Stimulated activated CD8-positive, alpha-beta memory T cell treated with anti-CD3 and anti-CD28 coated beads, Interleukin-4, amount 100 ng/mL, for 1 hour (primary cell): ENCODE measurements around the gene RBAK.
A peak's percentile ranks its signal among the peaks of the same experiment; 100 is the strongest.
"Not testable (repeated sequence)": the region's sequence is repeated elsewhere in the genome, so short reads cannot be mapped to it uniquely, and the experiment has no call there.

Experiments used
- DNase-seq, 2 donors: peaks; one replicate each; pipeline ENCODE4 v3.0.0-alpha.2; 2020; ENCODE audit warnings: low read depth in 2 of 2, low spot score in 1 of 2

RBAK gene

GRCh38 chr7:5045558-5046396 lies at the start of gene RBAK:
TSS of gene RBAK (plus strand) at chr7:5045860. CDS start at chr7:5048077, 2,217 bp downstream.
- DNase-seq = peak; percentile 63 to 83

DNA sequence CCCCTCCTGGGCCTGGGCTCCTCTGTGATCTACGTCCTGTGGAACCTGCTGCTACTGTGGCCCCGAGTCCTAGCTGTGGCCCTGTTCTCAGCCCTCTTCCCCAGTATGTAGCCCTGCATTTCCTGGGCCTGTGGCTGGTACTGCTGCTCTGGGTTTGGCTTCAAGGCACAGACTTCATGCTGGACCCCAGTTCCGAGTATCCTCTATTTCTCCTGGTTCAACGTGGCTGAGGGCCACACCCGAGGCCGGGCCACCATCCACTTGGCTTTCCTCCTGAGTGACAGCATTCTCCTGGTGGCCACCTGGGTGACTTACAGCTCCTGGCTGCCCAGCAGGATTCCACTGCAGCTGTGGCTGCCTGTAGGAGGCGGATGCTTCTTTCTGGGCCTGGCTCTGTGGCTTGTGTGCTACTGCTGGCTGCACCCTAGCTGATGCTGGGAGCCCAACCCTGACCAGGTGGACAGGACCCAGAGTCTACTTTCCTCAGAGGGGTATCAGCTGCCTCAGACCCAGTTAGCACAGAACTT lies 48.9 kb upstream of the RBAK start:
- no peak for DNase-seq

- no peak for DNase-seq
Observed at GRCh38 chr7:4998244-4998643, 47.4 kb upstream of the RBAK start.

DNA sequence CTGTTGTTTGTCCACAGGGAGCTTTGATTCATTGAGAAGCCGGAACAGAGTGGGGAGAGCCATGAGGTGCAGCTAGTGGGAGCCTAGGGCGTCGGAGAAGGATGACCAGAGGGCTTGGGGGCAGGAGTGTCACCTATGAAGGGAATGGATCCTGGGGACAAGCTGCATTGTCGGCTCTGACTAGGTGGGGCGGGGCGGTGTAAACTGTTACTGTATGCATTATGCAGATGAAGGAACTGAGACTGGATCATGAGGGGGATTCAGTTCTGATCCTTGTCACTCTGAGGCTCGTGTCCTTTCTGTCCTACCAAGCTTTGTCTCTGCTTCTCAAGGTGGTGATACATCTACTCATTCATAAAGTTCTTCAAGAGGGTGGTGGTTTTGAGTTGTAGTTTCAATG lies 46.8 kb upstream of the RBAK start:
- DNase-seq = no peak

DNA sequence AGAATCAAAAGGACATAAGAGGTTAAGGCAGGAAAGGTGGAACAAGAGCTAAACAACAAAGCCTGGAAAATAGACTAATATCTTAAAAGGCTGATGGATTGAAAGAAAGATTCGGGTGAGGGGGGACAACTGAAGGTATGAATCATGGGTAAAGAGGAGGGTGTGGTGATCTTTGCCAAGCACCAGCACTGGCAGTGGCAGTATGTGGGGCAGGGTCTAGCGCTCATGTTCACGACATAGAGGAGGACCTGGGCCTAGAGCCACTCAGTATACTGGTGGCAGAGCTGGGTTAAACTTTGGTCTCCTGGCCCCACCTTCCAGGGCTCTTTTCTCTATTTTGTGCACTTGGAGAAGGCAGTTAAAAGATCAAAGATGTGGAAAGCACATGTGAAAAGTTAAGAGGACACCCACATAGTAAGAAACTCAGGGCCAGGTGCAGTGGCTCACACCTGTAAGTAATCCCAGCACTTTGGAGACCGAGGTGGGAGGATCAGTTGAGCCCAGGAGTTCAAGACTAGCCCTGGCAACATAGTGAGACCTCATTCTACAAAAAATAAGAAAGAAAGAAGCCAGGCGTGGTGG lies 46.2 kb upstream of the RBAK start:
- no peak for DNase-seq

- DNase-seq = no peak
Observed at GRCh38 chr7:5001003-5001402, 44.7 kb upstream of the RBAK start.

- DNase-seq = no peak
Observed at GRCh38 chr7:5001911-5002310, 43.7 kb upstream of the RBAK start.

GRCh38 chr7:5005066-5005465 lies 40.6 kb upstream of the RBAK start:
- DNase-seq = no peak

DNA sequence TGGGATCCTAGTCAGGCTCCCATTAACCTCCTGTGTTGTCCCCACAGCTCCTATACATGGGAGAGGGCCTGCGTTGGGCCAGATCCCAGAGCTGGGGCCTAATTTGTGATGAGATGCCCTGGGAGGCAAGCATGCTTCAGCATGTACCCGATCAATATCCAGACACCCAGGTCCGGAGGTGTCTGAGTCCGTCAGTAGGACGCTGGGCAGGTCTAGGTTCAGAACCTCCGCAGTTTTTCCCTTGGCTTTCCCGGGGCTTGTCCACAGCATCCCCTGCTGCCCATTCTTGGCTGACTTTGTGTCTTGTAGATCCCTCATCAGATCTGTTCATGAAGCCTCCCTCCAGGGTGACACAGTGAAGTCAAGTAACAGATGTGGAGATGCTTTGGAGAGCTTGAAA lies 32.7 kb upstream of the RBAK start:
- no peak for DNase-seq

GRCh38 chr7:5015936-5016335 lies 29.7 kb upstream of the RBAK start:
- not testable (repeated sequence) for DNase-seq

GRCh38 chr7:5017626-5018025 lies 28.0 kb upstream of the RBAK start:
- not testable (repeated sequence) for DNase-seq

DNA sequence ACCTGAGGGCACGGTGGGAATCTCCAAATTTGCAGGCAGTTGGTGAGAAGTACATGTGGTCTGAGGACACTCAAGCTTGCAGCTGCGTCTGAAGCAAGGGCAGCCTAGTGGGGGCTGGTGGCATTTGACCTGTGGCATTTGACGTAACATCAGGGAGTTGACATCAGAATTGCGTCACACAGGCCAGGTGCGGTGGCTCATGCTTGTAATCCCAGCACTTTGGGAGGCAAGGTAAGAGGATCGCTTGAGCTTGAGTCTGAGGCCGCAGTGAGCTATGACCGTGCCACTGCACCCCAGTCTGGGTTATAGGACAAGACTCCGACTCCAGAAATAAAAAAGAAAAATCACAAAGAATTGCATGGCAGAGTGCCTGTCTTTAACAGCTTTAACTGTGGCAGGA lies 25.6 kb upstream of the RBAK start:
- DNase-seq = no peak

GRCh38 chr7:5020976-5021550 lies 24.6 kb upstream of the RBAK start:
- not testable (repeated sequence) for DNase-seq

- not testable (repeated sequence) for DNase-seq
Observed at GRCh38 chr7:5023626-5024025, 22.0 kb upstream of the RBAK start.

DNA sequence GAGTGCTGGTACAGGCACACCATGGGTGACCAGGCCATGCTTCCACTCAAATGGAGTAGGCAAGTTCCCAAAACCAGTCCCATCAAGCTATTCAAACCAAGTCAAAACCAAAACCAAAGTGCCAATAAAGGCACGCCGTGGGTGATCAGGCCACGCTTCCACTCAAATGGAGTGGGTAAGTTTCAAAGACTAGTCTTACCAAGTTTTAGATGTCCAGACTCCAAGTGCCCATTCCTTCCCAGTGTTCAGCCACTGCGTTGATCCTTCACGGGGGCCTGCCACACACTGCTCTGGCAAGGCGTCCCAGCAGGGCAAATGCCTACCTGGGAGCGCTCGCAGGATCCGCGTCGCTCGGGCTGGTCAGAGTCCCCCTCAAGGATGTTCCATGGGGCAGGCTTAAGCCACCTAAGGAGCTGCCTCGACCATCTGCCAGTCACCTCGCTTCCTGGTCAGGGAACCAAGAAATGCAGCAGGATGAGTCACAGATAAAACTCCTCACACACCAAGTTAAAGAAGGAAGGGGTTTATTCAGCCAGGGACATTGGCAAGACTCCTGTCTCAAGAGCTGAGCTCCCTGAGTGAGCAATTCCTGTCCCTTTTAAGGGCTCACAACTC lies 17.8 kb upstream of the RBAK start:
- not testable (repeated sequence) for DNase-seq

GRCh38 chr7:5033186-5033585 lies 12.5 kb upstream of the RBAK start:
- DNase-seq = not testable (repeated sequence)

- no peak for DNase-seq
Observed at GRCh38 chr7:5035276-5035675, 10.4 kb upstream of the RBAK start.

GRCh38 chr7:5036446-5036845 lies 9.2 kb upstream of the RBAK start:
- no peak for DNase-seq

DNA sequence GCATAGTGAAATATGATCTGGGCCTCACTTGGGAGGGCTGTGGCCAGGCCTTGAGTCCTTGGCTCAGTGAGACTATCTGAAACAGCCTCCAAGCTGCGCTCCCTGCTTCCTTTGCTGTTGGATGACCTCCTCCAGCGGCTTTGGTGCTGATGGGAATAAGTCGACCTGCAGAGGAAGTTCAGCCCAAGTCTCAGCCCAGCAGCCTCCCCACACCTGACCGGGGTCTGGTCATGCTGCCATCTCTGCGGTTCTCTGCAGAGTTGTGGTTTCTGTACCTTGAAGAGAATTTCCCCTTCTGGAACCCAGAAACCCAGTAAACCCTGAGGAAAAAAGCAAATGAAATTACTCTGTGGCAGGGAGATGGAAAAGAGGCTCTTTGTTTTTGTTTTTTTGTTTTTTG lies 4.6 kb upstream of the RBAK start:
- no peak for DNase-seq

GRCh38 chr7:5043661-5044060 lies 2.0 kb upstream of the RBAK start:
- no peak for DNase-seq

DNA sequence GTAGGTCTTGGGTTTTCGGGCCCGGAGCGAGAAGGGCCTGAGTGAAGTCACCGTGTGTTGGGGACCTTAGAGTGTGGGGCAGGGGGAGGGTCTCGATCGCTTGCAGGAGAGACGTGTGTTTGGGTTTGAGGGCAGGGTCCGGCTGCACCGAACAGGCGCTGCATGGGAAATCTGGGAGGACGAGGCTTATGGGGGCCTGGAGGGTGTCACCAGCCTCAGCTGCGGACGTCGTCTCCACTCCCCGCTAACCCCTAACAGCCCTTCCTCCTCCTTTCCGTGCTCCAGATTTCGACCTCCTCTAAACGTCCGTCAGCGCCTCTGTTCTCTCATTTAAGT lies 705 bp downstream of the RBAK start:
- not testable (repeated sequence) for DNase-seq

DNA sequence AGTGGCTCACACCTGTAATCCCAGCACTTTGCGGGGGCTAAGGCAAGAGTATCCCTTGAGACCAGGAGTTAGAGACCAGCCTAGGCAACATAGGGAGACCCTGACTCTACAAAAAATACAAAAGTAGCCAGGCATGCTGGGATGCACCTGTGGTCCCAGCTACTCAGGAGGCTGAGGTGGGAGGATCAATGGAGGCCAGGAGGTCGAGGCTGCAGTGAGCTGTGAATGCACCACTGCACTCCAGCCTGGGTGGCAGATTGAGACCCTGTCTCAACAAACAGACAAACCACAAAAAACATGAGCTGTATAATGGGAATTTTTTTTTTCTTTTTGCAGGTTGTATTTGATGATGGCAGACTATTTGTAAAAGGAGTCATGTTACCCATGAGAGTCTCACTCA lies 1.5 kb downstream of the RBAK start:
- DNase-seq = not testable (repeated sequence)
